Colonic mucosa (tissue), 4 donors: ENCODE data around the gene SLC25A12. TPM values are rescaled to one million over a fixed set of nuclear protein-coding genes. Genes with fewer than 3 reads are reported as not detected.

ENCODE experiments used
- DNase-seq: peaks from one replicate; pipeline ENCODE4 v3.0.0-alpha.2; 2020
- H3K27ac ChIP-seq: fragments of 200-600 bp; one replicate; pipeline ENCODE4 v1.8.0; 2021
- H3K27me3 ChIP-seq: fragments of 200-600 bp; one replicate; pipeline ENCODE4 v1.8.0; 2021
- H3K36me3 ChIP-seq: fragments of 200-600 bp; one replicate; pipeline ENCODE4 v1.8.0; 2021
- H3K4me1 ChIP-seq: fragments of 200-600 bp; one replicate; pipeline ENCODE4 v1.8.0; 2021; ENCODE audit warnings: mild to moderate bottlenecking
- H3K4me3 ChIP-seq: fragments of 200-600 bp; one replicate; pipeline ENCODE4 v1.8.0; 2021
- H3K9ac ChIP-seq, 2 donors: one replicate each; pipeline ENCODE4 v1.7.0; 2013; ENCODE audit warnings: control low read depth in 2 of 2, low read depth in 2 of 2, low read length in 2 of 2
- H3K9me3 ChIP-seq: fragments of 200-600 bp; one replicate; pipeline ENCODE4 v1.8.0; 2021
- CTCF ChIP-seq: fragments of 200-600 bp; IDR thresholded peaks from one replicate; pipeline ENCODE4 v1.8.0; 2022; ENCODE audit warnings: antibody characterized with exemption, mild to moderate bottlenecking
- intact Hi-C: fragments of 100-400 bp; cut with DNase I; formaldehyde crosslinking; loops from one replicate; pipeline ENCODE4 v1.14.1; 2022
- total RNA-seq, 2 donors: library from RNA; stranded (reverse); fragmentation: NEBNext Ultra II Directional in 1 of 2; extraction: Animal tissue kit (Norgen Biotek cat#: 25700) in 1 of 2; gene quantifications; one replicate each; pipeline ENCODE4 v1.2.1, GENCODE V29; 2021
- donor health status: healthy.
- donor health status: DM: no; HTN: no; CAD: no.
- donor health status: DM: no; HTN: no; CAD: no.

SLC25A12 gene
- total RNA-seq, 2 donors from 2014 or later, result 12.3 to 17.9 TPM

DNA sequence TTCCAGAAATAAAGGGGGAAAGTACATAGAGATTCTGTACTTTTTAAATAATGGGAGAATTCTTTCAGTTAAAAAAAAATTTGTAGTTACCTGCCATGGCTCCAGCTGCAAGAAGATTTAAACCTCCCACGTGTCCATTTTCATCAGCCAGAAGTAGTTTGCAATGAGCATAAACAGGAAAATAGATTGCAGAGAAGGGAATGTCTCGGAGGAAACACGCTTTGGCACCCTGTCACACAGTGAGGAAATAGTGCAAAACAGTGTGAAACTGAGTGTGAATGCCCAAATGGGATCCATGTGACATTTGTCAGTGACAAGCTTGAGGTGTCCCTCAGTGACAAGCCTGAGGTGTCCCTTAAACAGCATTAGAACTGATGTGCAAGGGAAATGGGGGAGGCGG lies 102.7 kb downstream of the SLC25A12 start:
- H3K4me3 ChIP-seq, result no peak overlapping the region
- no peaks in the 10 kb centered on the region for H3K27me3 ChIP-seq
- DNase-seq, result no peak
- no peak overlapping the region for H3K9ac ChIP-seq
- no peaks in the 10 kb centered on the region for H3K9me3 ChIP-seq
- intact Hi-C loops, result no loop called here
- TF ChIP-seq CTCF, result no peak
- no peaks in the 10 kb centered on the region for H3K4me1 ChIP-seq
- no peak overlapping the region for H3K27ac ChIP-seq
- H3K36me3 ChIP-seq, result no peaks in the 10 kb centered on the region

- no peaks in the 10 kb centered on the region for H3K9me3 ChIP-seq
- H3K36me3 ChIP-seq, result no peaks in the 10 kb centered on the region
- no peaks in the 10 kb centered on the region for H3K27me3 ChIP-seq
- no peak for TF ChIP-seq CTCF
- no peak for DNase-seq
- H3K4me3 ChIP-seq, result no peak overlapping the region
- intact Hi-C loops, result no loop called here
- H3K27ac ChIP-seq, result no peak overlapping the region
- H3K9ac ChIP-seq, result no peak overlapping the region
- no peaks in the 10 kb centered on the region for H3K4me1 ChIP-seq
These were observed 104.1 kb downstream of the SLC25A12 start for GRCh38 chr2:171789956-171790355.

GRCh38 chr2:171788316-171788993 lies 105.6 kb downstream of the SLC25A12 start:
- no peak for TF ChIP-seq CTCF
- Histone ChIP-seq H3K4me1 (no peaks in the 10 kb centered on the region), H3K4me3 (no peak overlapping the region), H3K9ac (no peak overlapping the region), H3K36me3 (no peaks in the 10 kb centered on the region), H3K27me3 (no peaks in the 10 kb centered on the region), H3K27ac (no peak overlapping the region), H3K9me3 (no peaks in the 10 kb centered on the region)
- intact Hi-C loops, result no loop called here
- DNase-seq, result no peak

DNA sequence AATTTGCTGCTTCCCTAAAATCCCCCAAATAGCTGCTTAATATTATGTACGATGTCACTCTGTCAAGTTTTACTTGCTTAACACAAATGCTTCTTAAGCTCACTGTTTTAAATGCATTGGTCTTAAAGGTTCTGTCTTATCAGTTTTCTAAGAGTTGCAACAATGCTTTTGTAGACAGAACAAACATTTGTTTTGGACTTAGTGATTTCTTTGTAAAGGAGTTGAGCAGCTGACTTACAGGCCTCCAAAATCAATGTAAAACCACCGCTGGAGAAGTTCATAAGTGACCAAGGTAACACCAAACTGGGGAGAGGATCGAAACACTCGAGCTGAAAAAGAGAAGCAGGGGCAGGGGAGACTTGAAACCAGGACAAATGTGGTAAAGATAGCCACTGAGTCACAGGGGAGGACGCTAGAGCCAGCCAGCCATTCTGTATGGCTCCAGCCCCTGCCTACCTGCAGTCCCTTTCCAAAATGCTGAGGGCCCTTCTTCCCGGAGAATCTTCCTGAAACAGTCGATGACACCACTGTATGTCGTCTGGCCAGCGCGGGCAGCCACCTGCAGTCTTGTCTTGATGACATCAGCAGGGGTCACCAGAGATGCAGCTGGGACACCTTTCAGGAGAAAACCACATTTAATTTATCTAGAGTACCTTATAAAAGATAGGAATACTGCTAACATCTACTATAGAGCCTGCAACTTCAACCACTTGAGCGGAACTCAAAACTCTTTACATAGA lies 106.5 kb downstream of the SLC25A12 start:
- no peak overlapping the region for H3K27ac ChIP-seq
- no peaks in the 10 kb centered on the region for H3K36me3 ChIP-seq
- no peaks in the 10 kb centered on the region for H3K27me3 ChIP-seq
- no peak for DNase-seq
- intact Hi-C loops, result no loop called here
- H3K9me3 ChIP-seq, result no peaks in the 10 kb centered on the region
- no peak for TF ChIP-seq CTCF
- H3K4me3 ChIP-seq, result no peak overlapping the region
- no peaks in the 10 kb centered on the region for H3K4me1 ChIP-seq
- H3K9ac ChIP-seq, result no peak overlapping the region

GRCh38 chr2:171785450-171785849 lies 108.6 kb downstream of the SLC25A12 start:
- Histone ChIP-seq H3K9ac (no peak overlapping the region), H3K27ac (no peak overlapping the region), H3K4me3 (no peak overlapping the region), H3K9me3 (no peaks in the 10 kb centered on the region), H3K36me3 (no peaks in the 10 kb centered on the region), H3K27me3 (no peaks in the 10 kb centered on the region), H3K4me1 (no peaks in the 10 kb centered on the region)
- intact Hi-C loops, result no loop called here
- DNase-seq, result no peak
- no peak for TF ChIP-seq CTCF
